AG04450 (cell line): ENCODE data around the gene ZNF678. TPM values are rescaled to one million over a fixed set of nuclear protein-coding genes. Genes with fewer than 3 reads are reported as not detected.
"Not testable (repeated sequence)": the region's sequence is repeated elsewhere in the genome, so short reads cannot be mapped to it uniquely, and the experiment has no call there.

ENCODE experiments used
- CTCF ChIA-PET: fragments of 300-600, 350-600 bp; formaldehyde crosslinking; extraction: SDS; loops from one replicate; lab custom pipeline; 2022; ENCODE audit warnings: antibody characterized with exemption, inconsistent platforms; lab: Charles Lee
- POLR2A ChIA-PET: fragments of 350-600 bp; formaldehyde crosslinking; extraction: SDS; loops from one replicate; lab custom pipeline; 2021; ENCODE audit warnings: antibody characterized with exemption, inconsistent platforms; lab: Yijun Ruan, JAX
- DNase-seq: peaks from one replicate; pipeline ENCODE4 v3.0.0-alpha.2; 2011; ENCODE audit warnings: low read depth, low spot score
- H3K27ac ChIP-seq: one replicate; pipeline ENCODE4 v1.5.1; 2012; ENCODE audit warnings: low read depth, low read length, control low read depth
- H3K27me3 ChIP-seq: one replicate; pipeline ENCODE4 v1.6.0; 2012; ENCODE audit warnings: low read length; ENCODE audit not compliant: control insufficient read depth, insufficient read depth
- H3K4me3 ChIP-seq: 2 replicates; pipeline ENCODE4 v1.5.1; 2011; ENCODE audit warnings: mild to moderate bottlenecking, low read depth, low read length, control low read depth
- H3K9me3 ChIP-seq: 2 replicates; pipeline ENCODE4 v1.5.1; 2012; ENCODE audit warnings: low read length; ENCODE audit not compliant: control insufficient read depth, insufficient read depth
- polyA plus RNA-seq: library from polyadenylated mRNA; depleted of rRNA; stranded (reverse); fragments of >200 nt; gene quantifications from 2 replicates; pipeline ENCODE4 v1.2.3, GENCODE V29; 2011
- TF ChIP-seq, protein P1 (sequence below): IDR thresholded peaks from 2 replicates; pipeline ENCODE4 v1.5.1; 2011; ENCODE audit warnings: low read depth, low read length, control low read depth, inconsistent platforms

ZNF678 gene
- polyA plus RNA-seq, 1 experiment: 3.7 TPM

- H3K4me3 ChIP-seq: no peak overlapping the region
- CTCF ChIA-PET: no interaction called here
- no peaks in the 10 kb centered on the region for H3K27me3 ChIP-seq
- POLR2A ChIA-PET: no interaction called here
- TF ChIP-seq, protein P1, sequence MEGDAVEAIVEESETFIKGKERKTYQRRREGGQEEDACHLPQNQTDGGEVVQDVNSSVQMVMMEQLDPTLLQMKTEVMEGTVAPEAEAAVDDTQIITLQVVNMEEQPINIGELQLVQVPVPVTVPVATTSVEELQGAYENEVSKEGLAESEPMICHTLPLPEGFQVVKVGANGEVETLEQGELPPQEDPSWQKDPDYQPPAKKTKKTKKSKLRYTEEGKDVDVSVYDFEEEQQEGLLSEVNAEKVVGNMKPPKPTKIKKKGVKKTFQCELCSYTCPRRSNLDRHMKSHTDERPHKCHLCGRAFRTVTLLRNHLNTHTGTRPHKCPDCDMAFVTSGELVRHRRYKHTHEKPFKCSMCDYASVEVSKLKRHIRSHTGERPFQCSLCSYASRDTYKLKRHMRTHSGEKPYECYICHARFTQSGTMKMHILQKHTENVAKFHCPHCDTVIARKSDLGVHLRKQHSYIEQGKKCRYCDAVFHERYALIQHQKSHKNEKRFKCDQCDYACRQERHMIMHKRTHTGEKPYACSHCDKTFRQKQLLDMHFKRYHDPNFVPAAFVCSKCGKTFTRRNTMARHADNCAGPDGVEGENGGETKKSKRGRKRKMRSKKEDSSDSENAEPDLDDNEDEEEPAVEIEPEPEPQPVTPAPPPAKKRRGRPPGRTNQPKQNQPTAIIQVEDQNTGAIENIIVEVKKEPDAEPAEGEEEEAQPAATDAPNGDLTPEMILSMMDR: no peak
- H3K27ac ChIP-seq: no peak overlapping the region
- DNase-seq: no peak
- peaks cover 24% of the 10 kb centered on the region for H3K9me3 ChIP-seq
Observed at GRCh38 chr1:227603327-227603726, 40.0 kb downstream of the ZNF678 start.

DNA sequence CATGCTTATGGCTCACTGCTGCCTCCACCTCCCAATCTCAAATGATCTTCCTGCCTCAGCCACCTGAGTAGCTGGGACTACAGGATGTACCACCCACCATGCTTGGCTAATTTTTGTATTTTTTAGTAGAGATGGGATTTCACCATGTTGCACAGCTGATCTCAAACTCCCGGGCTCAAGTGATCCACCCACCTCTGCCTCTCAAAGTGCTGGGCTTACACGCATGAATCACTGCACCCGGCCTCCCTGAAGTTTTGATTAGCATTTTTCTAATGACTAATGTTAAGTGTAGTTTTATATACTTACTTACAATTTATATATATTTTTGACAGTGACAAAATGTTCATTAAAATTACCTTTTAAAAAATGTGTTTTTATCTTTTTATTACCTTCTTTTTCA lies 41.1 kb downstream of the ZNF678 start:
- peaks cover 22% of the 10 kb centered on the region for H3K9me3 ChIP-seq
- ChIA-PET POLR2A (no interaction called here), CTCF (no interaction called here)
- DNase-seq: no peak
- H3K27me3 ChIP-seq: no peaks in the 10 kb centered on the region
- H3K27ac ChIP-seq: no peak overlapping the region
- TF ChIP-seq, protein P1: no peak
- no peak overlapping the region for H3K4me3 ChIP-seq

GRCh38 chr1:227606271-227606670 lies 42.9 kb downstream of the ZNF678 start:
- CTCF ChIA-PET, DNase-seq, H3K4me3 ChIP-seq, POLR2A ChIA-PET, H3K27ac ChIP-seq, H3K27me3 ChIP-seq: not testable (repeated sequence)
- peaks cover 22% of the 10 kb centered on the region for H3K9me3 ChIP-seq

DNA sequence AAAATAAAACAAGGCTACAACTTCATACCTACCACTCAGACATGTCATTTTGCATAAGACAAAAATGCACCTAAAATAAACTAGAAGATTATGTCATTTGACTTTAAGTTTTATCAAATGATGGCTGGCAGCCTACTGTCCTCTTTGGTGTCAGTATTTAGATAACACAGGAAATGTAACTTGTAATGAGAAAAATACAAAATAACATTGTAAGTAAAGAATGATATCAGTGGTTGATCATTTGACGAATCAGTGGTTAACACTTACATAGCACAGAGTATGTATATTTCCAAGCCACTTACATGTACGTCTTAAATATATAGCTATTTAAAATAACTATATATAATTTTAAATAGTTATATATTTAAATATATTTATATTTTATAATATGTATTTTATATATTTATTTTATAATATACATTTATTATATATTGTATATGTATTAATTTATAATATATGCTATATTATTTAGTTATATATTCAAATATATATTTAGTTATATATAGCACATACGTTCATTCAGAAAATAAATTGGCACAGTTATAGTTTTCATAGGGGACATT lies 44.1 kb downstream of the ZNF678 start:
- ChIA-PET POLR2A (no interaction called here), CTCF (interaction anchor here (1.0 kb wide), 1 partner anchor 65 kb away, joined by 4 read pairs; no protein-coding TSS in a partner anchor)
- no peak for DNase-seq
- H3K27me3 ChIP-seq: no peaks in the 10 kb centered on the region
- peaks cover 22% of the 10 kb centered on the region for H3K9me3 ChIP-seq
- H3K4me3 ChIP-seq: no peak overlapping the region
- H3K27ac ChIP-seq: no peak overlapping the region
- TF ChIP-seq, protein P1: no peak

- no peak for DNase-seq
- Histone ChIP-seq H3K27me3 (no peaks in the 10 kb centered on the region), H3K4me3 (no peak overlapping the region), H3K27ac (no peak overlapping the region), H3K9me3 (peaks cover 9% of the 10 kb centered on the region; the same call in 1 of the 2 replicates)
- TF ChIP-seq, protein P1: no peak
- POLR2A ChIA-PET: no interaction called here
- CTCF ChIA-PET: no interaction called here
Observed at GRCh38 chr1:227612658-227613057, 49.3 kb downstream of the ZNF678 start.
